ENCODE measurements around the gene AKR1D1. TPM values are rescaled to one million over a fixed set of nuclear protein-coding genes. Genes with fewer than 3 reads are reported as not detected.

Gene AKR1D1
- total RNA-seq, 4 donors from 2014 or later: not detected

DNA sequence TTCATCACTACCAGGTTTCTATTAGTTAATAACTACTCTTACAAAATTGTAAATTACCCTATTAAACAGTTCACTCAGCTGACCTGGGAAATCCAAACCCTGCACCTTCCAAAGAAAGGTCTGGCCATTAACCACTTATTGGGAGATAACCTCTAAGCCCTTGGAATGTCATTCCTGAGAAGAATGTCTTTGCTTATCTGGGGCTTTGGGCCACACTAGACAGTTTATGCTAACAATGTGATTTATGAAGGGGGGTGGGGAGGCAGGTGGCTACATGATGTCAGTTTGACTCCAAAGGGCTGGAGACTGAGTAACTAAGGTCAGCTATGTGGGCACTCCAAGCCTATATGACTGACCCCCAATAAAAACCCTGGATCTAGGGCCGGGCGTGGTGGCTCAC is 50.7 kb downstream of the AKR1D1 start:
- H3K4me1 ChIP-seq: no peaks in the 10 kb centered on the region
- no peaks in the 10 kb centered on the region for H3K36me3 ChIP-seq
- H3K27me3 ChIP-seq: no peaks in the 10 kb centered on the region
- no peak for DNase-seq
- H3K9me3 ChIP-seq: no peaks in the 10 kb centered on the region
- no peak for TF ChIP-seq CTCF (IDR thresholded peaks at IDR 0.05)
- TF ChIP-seq POLR2A (IDR thresholded peaks at IDR 0.05): no peak
- H3K27ac ChIP-seq: no peak overlapping the region
- H3K4me3 ChIP-seq: no peak overlapping the region

DNA sequence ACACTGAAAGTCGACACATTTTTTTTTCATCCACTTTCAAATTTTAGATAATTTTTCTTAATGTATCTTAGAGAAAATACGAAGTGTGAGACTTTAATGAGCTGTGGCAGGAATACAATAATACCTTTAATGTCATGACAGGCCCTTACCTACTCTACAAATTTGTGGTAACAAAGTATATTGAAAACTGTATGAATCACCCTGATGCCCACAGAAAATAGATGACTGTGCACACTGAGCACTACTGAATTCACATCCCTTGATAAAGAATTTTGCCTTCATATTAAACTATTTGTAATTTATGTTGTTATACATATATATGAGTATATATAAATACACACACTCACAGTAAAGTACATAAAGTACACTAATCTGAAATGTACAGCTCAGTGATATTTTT is 51.7 kb downstream of the AKR1D1 start:
- Histone ChIP-seq H3K36me3 (no peaks in the 10 kb centered on the region), H3K27me3 (no peaks in the 10 kb centered on the region), H3K4me1 (no peaks in the 10 kb centered on the region), H3K9me3 (no peaks in the 10 kb centered on the region), H3K4me3 (no peak overlapping the region), H3K27ac (no peak overlapping the region)
- DNase-seq: no peak
- TF ChIP-seq CTCF (IDR thresholded peaks at IDR 0.05) (no peak), POLR2A (IDR thresholded peaks at IDR 0.05) (no peak)

GRCh38 chr7:138129551-138130165 is 53.4 kb downstream of the AKR1D1 start:
- no peak overlapping the region for H3K4me3 ChIP-seq
- DNase-seq: no peak
- TF ChIP-seq POLR2A (IDR thresholded peaks at IDR 0.05) (no peak), CTCF (IDR thresholded peaks at IDR 0.05) (no peak)
- no peaks in the 10 kb centered on the region for H3K36me3 ChIP-seq
- no peak overlapping the region for H3K27ac ChIP-seq
- H3K4me1 ChIP-seq: no peaks in the 10 kb centered on the region
- H3K9me3 ChIP-seq: no peaks in the 10 kb centered on the region
- no peaks in the 10 kb centered on the region for H3K27me3 ChIP-seq

GRCh38 chr7:138137423-138138171 is 61.3 kb downstream of the AKR1D1 start:
- Histone ChIP-seq H3K4me1 (no peaks in the 10 kb centered on the region), H3K9me3 (no peaks in the 10 kb centered on the region), H3K4me3 (no peak overlapping the region), H3K27ac (no peak overlapping the region), H3K27me3 (no peaks in the 10 kb centered on the region), H3K36me3 (no peaks in the 10 kb centered on the region)
- no peak for DNase-seq
- TF ChIP-seq CTCF (IDR thresholded peaks at IDR 0.05) (no peak), POLR2A (IDR thresholded peaks at IDR 0.05) (no peak)

DNA sequence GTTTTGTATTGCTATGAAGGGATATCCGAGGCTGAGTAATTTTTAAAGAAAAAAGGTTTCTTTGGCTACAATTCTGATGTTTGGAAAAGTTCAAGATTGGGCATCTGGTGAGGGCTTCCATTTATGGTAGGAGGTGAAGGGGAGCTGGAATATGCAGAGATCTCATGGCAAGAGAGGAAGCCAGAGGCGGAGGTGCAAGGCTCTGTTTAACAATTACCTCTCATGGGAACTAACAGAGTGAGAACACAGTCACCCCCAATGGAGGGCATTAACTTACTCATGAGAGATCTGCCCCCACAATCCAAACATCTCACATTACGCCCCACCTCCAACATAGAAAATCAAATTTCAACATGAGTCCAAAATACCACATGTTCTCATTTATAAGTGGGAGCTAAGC is 62.0 kb downstream of the AKR1D1 start:
- no peaks in the 10 kb centered on the region for H3K36me3 ChIP-seq

More for the DNA sequence above, 62.0 kb downstream of the AKR1D1 start:
- no peak overlapping the region for H3K4me3 ChIP-seq
- H3K9me3 ChIP-seq: no peaks in the 10 kb centered on the region
- no peak for TF ChIP-seq POLR2A (IDR thresholded peaks at IDR 0.05)
- no peak for TF ChIP-seq CTCF (IDR thresholded peaks at IDR 0.05)
- H3K27me3 ChIP-seq: no peaks in the 10 kb centered on the region
- no peak for DNase-seq
- H3K4me1 ChIP-seq: no peaks in the 10 kb centered on the region
- no peak overlapping the region for H3K27ac ChIP-seq
